HG02970 (cell line): ENCODE results near the gene USP17L29.
"Not testable (repeated sequence)": the region's sequence is repeated elsewhere in the genome, so short reads cannot be mapped to it uniquely, and the experiment has no call there.

Experiments
- ATAC-seq: cut with Tn5 transposase; IDR thresholded peaks from one replicate; pipeline ENCODE4 v1.9.1; 2021; ENCODE audit warnings: mild to moderate bottlenecking, moderate library complexity, moderate number of reproducible peaks; ENCODE audit not compliant: unreplicated experiment, low FRiP score

Gene USP17L29

GRCh38 chr4:9353338-9353737, at the start of gene USP17L29:
TSS of gene USP17L29 (plus strand) at chr4:9353638. CDS start at chr4:9353638, 0 bp downstream.
- ATAC-seq = not testable (repeated sequence)

- not testable (repeated sequence) for ATAC-seq
Observed at GRCh38 chr4:9324191-9324590, 29.2 kb upstream of the USP17L29 start.

GRCh38 chr4:9324865-9325264, 28.6 kb upstream of the USP17L29 start, which contains the start of gene USP17L24:
TSS of gene USP17L24 (plus strand) at chr4:9325165. CDS start at chr4:9325165, 0 bp downstream.
- not testable (repeated sequence) for ATAC-seq

GRCh38 chr4:9329611-9330010, 23.8 kb upstream of the USP17L29 start, which contains the start of gene USP17L25:
TSS of gene USP17L25 (plus strand) at chr4:9329911. CDS start at chr4:9329911, 0 bp downstream.
- not testable (repeated sequence) for ATAC-seq

GRCh38 chr4:9334358-9334757, 19.1 kb upstream of the USP17L29 start, which contains the start of gene USP17L26:
TSS of gene USP17L26 (plus strand) at chr4:9334658. CDS start at chr4:9334658, 0 bp downstream.
- ATAC-seq = not testable (repeated sequence)

GRCh38 chr4:9339103-9339502, 14.3 kb upstream of the USP17L29 start, which contains the start of gene USP17L5:
TSS of gene USP17L5 (plus strand) at chr4:9339403. CDS start at chr4:9339403, 0 bp downstream.
- not testable (repeated sequence) for ATAC-seq

- ATAC-seq = not testable (repeated sequence)
Observed at GRCh38 chr4:9343848-9344247, 9.6 kb upstream of the USP17L29 start, which contains the start of gene USP17L27. TSS of gene USP17L27 (plus strand) at chr4:9344148. CDS start at chr4:9344148, 0 bp downstream.

- ATAC-seq = not testable (repeated sequence)
Observed at GRCh38 chr4:9348593-9348992, 4.8 kb upstream of the USP17L29 start, which contains the start of gene USP17L28. TSS of gene USP17L28 (plus strand) at chr4:9348893. CDS start at chr4:9348893, 0 bp downstream.

- ATAC-seq = not testable (repeated sequence)
Observed at GRCh38 chr4:9350866-9351265, 2.6 kb upstream of the USP17L29 start.

- ATAC-seq = not testable (repeated sequence)
Observed at GRCh38 chr4:9362829-9363228, 9.4 kb downstream of the USP17L29 start, which contains the start of gene USP17L30. TSS of gene USP17L30 (plus strand) at chr4:9363129. CDS start at chr4:9363129, 0 bp downstream.

GRCh38 chr4:9379881-9380280, 26.4 kb downstream of the USP17L29 start:
- ATAC-seq = not testable (repeated sequence)

GRCh38 chr4:9381012-9381534, 27.6 kb downstream of the USP17L29 start:
- not testable (repeated sequence) for ATAC-seq

- no peak for ATAC-seq
Observed at GRCh38 chr4:9384126-9384525, 30.7 kb downstream of the USP17L29 start.

- not testable (repeated sequence) for ATAC-seq
Observed at GRCh38 chr4:9389001-9389400, 35.6 kb downstream of the USP17L29 start.
